NCI-H524 treated with DMSO at 0.1 percent for 48 hours (cell line): ENCODE measurements around the gene ZNF536.
"Not testable (repeated sequence)": the region's sequence is repeated elsewhere in the genome, so short reads cannot be mapped to it uniquely, and the experiment has no call there.

Source experiments
- DNase-seq: peaks from one replicate; lab custom pipeline; 2025; lab: John Stamatoyannopoulos, UW

Gene ZNF536

DNA sequence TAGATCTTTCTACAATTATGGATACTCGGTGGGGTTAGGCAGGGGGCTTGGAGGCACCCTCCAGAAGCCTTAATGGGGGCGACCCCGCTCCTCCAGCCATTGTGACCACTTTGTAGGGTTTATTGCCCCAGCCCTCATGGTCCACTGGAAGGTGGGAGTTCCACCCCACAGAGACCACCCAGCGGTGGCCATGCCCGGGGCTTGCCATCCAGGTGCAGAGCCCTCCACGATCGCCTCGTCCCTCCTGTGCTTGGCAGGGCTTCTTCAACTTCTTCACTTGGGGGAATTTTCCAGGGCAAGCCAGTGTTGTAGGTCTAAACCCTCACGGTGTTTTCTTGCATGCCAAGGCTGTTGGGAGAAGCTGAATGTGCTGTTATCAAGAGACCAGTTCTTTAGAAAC, 16.1 kb downstream of the ZNF536 start:
- no peak for DNase-seq

DNA sequence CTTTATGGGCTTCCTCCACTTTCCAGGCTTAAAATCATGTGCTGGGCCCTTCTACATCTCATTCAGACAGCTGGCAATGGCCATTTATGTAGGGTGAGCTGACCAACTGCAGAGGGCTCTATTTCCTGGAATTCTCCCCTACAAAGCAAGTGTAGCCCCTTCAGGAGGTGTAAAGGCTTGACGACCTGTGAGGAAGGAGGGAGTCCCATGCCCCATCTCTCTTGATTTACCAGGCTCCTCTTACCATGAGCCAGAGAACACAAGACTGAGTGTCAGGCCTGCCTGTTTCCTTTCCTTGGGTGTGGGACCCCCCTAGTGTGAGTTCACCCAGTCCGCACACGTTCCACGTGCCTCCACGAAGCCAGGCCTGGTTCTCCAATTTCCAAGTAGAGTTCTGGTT, 16.6 kb downstream of the ZNF536 start:
- DNase-seq = no peak

DNA sequence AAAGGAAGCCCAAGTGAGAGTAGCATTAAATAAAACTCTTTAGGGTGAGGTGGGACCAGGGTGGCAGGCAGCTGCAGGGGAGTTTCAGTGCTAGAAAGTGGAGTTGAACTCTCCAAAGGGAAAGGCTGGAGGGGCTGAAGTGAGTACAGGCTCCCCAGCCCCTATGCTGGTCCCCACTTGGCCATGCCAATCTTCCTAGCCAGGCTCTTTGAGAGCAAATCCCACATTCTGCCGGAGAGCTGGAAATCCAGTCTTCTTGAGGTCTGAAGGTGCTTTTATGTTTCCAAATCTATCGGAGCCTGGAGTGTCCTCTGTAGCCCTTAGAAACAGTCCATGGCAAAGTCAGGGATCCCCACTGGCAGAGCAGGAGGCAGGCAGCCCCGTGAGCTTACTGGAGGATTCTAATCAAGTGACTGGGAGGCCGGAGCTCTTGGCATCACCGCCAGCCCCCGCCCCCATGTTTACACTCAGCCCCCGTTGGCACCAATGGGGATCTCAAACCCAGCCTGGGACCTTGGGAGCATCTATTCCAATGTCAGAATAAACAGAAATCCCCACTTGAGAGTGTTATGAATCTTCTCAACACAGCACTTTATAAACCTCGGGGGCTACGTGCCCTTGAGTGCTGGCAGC, 18.3 kb downstream of the ZNF536 start:
- no peak for DNase-seq

DNA sequence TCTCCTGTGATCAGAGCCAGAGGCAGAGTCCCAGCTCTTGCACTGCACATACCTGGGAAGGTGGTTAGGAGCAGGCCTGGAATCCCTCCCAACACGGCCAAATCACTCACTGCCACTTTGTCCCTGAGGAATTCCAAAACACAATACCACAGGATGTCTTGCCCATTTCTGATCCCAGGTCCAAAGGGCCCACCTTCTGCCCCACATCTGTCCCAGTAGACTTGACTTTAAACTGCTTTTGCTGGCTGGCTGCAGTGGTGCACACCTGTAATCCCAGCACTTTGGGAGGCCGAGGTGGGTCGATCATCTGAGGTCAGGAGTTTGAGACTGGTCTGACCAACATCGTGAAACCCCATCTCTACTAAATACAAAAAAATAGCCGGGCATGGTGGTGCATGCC, 18.9 kb downstream of the ZNF536 start:
- DNase-seq = no peak

- no peak for DNase-seq
Measured at GRCh38 chr19:30391554-30392551, 19.7 kb downstream of the ZNF536 start.

- no peak for DNase-seq
Measured at GRCh38 chr19:30393046-30393445, 20.9 kb downstream of the ZNF536 start.

DNA sequence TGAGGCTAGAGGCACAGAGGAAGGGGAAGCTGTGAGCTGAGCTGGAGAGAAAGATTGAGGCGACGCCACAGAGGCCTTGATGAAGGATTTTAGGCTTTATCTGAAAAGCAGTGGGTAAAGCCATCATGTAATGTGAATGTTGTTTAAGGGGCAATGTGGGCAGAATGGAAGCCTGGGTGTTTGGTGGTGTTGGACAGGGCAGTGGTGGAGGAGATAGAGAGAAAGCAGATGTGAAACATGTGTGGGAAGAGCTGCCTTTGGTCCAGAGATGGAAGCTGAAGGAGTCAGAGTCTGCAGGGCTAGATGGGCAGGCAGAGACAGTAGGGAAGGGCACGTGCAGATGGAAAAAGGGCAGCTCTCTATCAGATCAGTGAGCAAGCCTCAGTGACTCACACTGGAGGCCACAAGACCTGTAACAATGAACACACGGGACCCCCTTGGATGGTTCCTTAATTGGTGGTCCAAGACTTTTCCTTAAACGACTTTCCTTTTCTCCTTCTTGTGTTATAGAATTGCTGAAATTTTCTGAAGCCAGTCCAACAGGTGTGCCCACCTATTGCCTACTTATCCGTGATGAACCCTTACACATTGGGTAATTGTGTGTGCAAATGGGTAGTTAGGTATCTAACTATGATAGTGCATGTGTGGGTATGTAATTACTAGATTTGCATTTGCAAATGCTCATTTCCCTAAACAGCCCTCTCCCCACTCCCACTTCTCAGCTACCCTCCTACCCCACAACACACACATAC, 21.7 kb downstream of the ZNF536 start:
- no peak for DNase-seq

DNA sequence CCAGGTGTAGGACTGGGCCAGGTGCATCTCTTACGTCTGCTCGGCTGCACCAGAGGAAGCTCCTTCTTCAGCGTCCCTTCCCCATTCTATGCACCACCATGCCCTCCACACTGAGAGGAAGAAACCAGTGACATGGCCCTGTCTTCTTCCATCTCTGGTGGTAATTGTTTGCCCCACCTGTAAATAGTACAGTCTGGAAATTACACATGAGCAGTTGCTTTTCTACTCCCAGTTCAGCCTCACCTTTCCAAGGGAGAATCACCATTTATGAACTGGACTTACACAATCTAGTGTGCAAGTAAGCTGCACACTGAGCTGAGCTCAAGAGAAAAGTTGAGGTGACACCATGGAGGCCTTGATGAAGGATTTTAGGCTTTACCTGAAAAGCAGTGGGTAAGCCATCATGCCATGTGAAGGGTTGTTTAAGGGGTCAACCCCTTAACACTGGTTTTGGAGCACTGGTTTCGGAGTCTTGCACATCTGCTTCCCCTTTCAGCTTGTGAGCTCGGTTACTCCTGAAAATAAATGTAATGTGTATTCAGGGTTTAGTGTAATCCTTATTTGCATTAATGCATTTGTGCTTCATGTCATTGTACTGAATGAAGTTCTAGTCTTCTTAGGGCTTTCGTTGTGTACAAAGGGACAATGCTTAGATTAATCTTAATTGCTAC, 22.4 kb downstream of the ZNF536 start:
- no peak for DNase-seq

DNA sequence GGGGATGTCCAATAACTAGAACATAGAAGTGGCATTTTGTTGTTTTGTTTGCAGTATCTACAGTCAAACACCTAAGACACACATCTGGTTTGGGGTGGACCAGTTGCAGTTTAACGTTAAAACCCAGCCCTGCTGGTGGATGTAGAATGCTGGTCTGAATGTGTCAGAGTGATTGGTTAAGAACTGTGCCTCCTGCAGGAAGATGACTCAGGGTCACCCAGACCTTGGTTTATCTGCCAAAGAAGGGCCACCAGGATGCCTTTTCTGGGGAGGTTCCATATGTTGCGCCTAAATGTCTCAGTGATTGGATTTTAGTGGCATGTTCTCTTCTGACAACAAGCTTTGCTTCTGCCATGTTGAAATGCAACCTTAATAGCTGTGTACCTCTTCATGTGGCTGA, 23.1 kb downstream of the ZNF536 start:
- no peak for DNase-seq

DNA sequence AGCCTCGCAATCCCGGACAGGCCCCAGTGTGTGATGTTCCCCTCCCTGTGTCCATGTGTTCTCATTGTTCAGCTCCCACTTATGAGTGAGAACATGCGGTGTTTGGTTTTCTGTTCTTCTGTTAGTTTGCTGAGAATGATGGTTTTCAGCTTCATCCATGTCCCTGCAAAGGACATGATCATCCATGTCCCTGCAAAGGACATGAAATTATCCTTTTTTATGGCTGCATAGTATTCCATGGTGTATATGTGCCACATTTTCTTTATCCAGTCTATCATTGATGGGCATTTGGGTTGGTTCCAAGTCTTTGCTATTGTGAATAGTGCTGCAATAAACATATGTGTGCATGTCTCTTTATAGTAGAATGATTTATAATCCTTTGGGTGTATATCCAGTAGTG, 26.4 kb downstream of the ZNF536 start:
- not testable (repeated sequence) for DNase-seq

DNA sequence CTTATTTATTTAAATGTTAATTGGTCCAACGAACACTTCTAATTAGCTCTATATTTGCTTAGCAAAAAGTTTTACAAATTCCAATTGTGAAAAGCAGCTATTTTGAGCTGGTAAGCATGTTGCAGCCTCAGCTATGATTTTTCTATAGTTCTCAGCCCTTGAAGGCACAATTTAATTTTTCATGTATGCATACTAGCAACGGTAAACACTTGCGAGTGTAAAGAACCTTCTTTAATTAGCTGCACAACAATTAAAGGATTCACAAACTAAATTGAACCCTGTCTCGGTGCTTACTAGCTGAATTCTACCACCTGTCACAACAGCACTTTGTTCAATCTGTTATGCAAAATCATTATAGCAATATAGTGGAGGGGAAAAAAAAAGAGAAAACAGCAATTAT, 29.8 kb downstream of the ZNF536 start:
- no peak for DNase-seq

DNA sequence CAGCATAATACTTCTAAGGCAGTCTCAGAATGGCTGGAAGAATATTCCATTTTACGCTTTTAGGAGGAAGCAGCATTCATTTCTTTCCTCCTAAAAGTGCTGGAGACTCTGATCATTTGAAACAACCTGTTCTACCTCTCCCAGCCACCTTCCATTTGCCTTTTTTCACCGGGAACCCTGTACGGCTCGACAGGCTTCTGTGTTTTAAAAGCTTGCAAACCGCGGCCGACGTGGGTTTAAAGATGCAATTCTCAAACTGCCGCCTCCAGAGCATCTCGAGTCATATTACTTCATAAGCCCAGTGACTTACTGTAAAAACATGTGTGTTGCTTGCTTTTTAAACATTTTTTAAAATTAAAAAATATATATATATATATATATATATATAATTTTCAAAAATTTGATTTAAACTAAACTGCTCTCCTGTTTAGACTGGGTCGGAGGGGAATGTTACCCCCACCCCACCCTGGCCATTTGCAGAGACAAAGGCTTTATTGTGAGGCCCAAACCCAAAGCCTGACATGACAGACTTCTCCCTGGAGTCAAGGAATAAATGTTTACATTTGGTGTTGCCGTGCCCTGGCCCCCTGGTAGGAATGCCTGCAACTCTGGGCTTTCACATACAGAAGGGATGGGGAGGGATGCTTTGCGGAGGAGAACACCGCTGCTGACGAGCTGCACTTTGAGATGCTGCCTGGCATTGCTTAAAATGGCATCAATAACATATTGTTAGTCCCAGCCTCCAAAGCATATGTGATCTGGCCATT, 30.4 kb downstream of the ZNF536 start:
- no peak for DNase-seq

GRCh38 chr19:30403203-30403985, 31.2 kb downstream of the ZNF536 start:
- no peak for DNase-seq

DNA sequence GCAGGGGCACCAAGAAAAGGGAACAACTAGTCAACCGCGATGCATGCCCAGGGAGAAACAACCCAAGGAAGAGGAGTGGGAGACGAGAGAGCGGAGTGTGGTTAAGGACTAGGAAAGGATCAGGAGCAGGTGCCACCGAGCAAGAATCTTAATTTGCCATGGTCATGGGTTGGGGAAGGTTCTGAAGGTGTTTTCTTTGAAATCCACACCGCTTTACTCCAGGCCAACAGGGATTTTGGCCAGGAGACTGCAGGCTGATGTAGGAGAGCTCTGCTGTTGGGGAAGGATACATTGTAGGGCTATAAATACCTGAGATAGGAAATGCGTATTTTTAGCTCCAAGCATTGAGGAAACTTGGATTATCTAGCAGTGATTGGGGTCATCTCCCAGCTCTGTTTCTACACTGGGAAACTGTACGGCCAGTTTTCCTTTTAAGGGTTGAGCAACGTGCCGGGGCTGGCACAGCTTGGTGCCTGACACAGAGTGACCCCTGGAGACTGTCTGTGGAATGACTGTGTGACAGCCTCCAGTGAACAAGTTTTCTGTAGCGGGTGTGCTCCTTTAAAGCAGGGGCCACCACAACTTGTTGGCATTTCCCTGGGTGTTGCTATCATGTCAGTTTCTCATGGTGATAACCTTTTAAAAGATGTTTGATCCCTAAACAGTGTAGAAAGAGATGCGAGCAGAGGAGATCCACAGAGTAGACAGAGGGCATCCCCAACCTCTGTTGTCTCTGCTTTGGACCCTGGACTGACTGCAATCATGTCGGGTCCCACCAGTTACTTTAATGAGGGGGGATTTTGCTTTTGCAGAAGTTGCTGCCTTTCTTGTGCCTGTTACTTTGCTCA, 34.3 kb downstream of the ZNF536 start:
- no peak for DNase-seq

DNA sequence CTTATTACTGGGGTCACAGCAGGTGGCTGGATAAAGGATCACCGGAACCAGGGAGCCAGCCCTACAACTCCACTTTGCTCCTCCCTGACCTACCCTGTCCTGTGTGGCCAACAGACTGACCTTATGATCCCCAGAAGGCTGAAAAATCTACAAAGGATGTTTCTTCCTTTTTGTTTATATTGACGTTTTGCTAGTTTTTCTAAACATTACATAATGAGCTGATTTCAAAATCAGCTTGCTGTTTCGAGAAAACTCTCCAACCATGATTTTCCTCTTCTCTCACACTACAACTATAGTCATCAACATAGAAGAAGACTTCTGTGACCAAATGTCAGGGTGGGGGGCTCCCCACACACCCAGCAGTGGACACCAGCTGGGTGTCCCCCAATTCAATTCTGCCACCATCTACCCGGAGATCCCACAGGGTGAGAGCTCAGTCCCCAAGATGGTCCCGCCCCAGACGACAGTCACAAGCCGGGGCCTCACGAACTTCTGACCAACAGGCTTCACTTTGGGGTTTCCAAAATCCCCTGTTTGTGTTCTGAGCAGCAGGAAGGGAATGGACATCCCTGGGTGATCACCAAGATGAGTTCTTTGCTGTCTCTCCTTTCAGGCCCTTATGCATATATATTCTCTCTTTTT, 35.0 kb downstream of the ZNF536 start:
- DNase-seq = no peak

GRCh38 chr19:30408734-30409301, 36.6 kb downstream of the ZNF536 start:
- no peak for DNase-seq

- no peak for DNase-seq
Measured at GRCh38 chr19:30411714-30412113, 39.5 kb downstream of the ZNF536 start.

- DNase-seq = no peak
Measured at GRCh38 chr19:30416375-30416774, 44.2 kb downstream of the ZNF536 start.

- DNase-seq = not testable (repeated sequence)
Measured at GRCh38 chr19:30417166-30417565, 45.0 kb downstream of the ZNF536 start.
